Spleen (tissue), 13 donors: ENCODE measurements around the gene WDR74. TPM values are rescaled to one million over a fixed set of nuclear protein-coding genes. Genes with fewer than 3 reads are reported as not detected.

Source experiments
- DNase-seq: peaks from one replicate; pipeline ENCODE4 v3.0.0-alpha.2; 2020
- H3K27ac ChIP-seq, 8 donors: fragments of 200-600 bp; sonication (generic) in 7 of 8; 1 replicate in 4 of 8; 2 replicates in 4 of 8; pipeline versions ENCODE4 v1.5.0 to v1.8.0; 2016 to 2021; ENCODE audit warnings: inconsistent platforms in 4 of 8, mild to moderate bottlenecking in 4 of 8, moderate library complexity in 1 of 8
- H3K27me3 ChIP-seq, 7 donors: fragments of 200-600 bp; sonication (generic) in 6 of 7; replicated peaks in 1 of 7; 1 replicate in 4 of 7; 2 replicates in 3 of 7; pipeline versions ENCODE4 v1.5.0 to v1.8.0; 2016 to 2021; ENCODE audit warnings: inconsistent platforms in 3 of 7, mild to moderate bottlenecking in 1 of 7
- H3K36me3 ChIP-seq, 6 donors: fragments of 200-600 bp; sonication (generic) in 5 of 6; 1 replicate in 4 of 6; 2 replicates in 2 of 6; pipeline versions ENCODE4 v1.5.0 to v1.8.0; 2016 to 2021; ENCODE audit warnings: inconsistent platforms in 2 of 6
- H3K4me1 ChIP-seq, 6 donors: fragments of 200-600 bp; sonication (generic) in 5 of 6; 1 replicate in 3 of 6; 2 replicates in 3 of 6; pipeline versions ENCODE4 v1.5.0 to v1.8.0; 2016 to 2021; ENCODE audit warnings: inconsistent platforms in 3 of 6
- H3K4me3 ChIP-seq, 8 donors: fragments of 200-600 bp; sonication (generic) in 7 of 8; 1 replicate in 4 of 8; 2 replicates in 4 of 8; pipeline versions ENCODE4 v1.5.0 to v1.8.0; 2016 to 2021; ENCODE audit warnings: inconsistent platforms in 4 of 8, mild to moderate bottlenecking in 4 of 8, moderate library complexity in 2 of 8
- H3K9me3 ChIP-seq, 8 donors: fragments of 200-600 bp; sonication (generic) in 7 of 8; 1 replicate in 4 of 8; 2 replicates in 4 of 8; pipeline versions ENCODE4 v1.5.0 to v1.8.0; 2016 to 2021; ENCODE audit warnings: inconsistent platforms in 4 of 8
- POLR2A ChIP-seq, 3 donors: fragments of 450-650 bp; IDR thresholded peaks; one replicate each; pipeline ENCODE4 v1.5.1; 2017; ENCODE audit warnings: antibody characterized with exemption in 3 of 3, mild to moderate bottlenecking in 1 of 3
- POLR2AphosphoS5 ChIP-seq, 3 donors: sonication (generic); formaldehyde crosslinking; IDR thresholded peaks; one replicate each; pipeline ENCODE4 v1.5.1; 2017; ENCODE audit warnings: antibody characterized with exemption in 3 of 3
- WGBS, 5 donors: extraction: QIAGEN DNeasy Blood & Tissue Kit in 3 of 5; methylation state at CpG; one replicate each; pipeline versions ENCODE4 v1.1.5 to v1.1.7; 2013 to 2018; 5-methylcytosine and 5-hydroxymethylcytosine counted together
- intact Hi-C: fragments of 100-400 bp; cut with DNase I; formaldehyde crosslinking; loops from one replicate; pipeline ENCODE4 v1.15.0; 2023; ENCODE audit warnings: low total_unique reads
- long read RNA-seq, 2 donors: transcript quantifications; one replicate each; lab custom pipeline, GENCODE V29; 2026
- polyA plus RNA-seq, 3 donors: library from polyadenylated mRNA; stranded (reverse); fragments of 200-250 nt; gene quantifications; one replicate each; pipeline ENCODE4 v1.2.1, GENCODE V29; 2013
- total RNA-seq, 7 donors: library from RNA; depleted of rRNA in 3 of 7; stranded (reverse); fragments of >200 nt in 3 of 7; fragmentation: NEBNext Ultra II Directional in 4 of 7; extraction: Animal tissue kit (Norgen Biotek cat#: 25700) in 4 of 7; gene quantifications; one replicate each; pipeline versions ENCODE4 v1.1.0 to v1.2.1, GENCODE V29; 2016 to 2021
- TF ChIP-seq, protein P1 (sequence below), 11 experiments: fragments of 200-600 bp in 7 of 11; fragments of 450-650 bp in 4 of 11; sonication (generic) in 4 of 11; IDR thresholded peaks in 8 of 11; conservative IDR thresholded peaks in 3 of 11; 1 replicate in 7 of 11; 2 replicates in 4 of 11; pipeline versions ENCODE4 v1.4.0 to v1.8.0; 2016 to 2021; ENCODE audit warnings: antibody characterized with exemption in 11 of 11, inconsistent platforms in 4 of 11, mild to moderate bottlenecking in 1 of 11
- donor health status: healthy with polysubstance abuse.
- donor health status: DM: no; HTN: no; CAD: no; lungs with moderate emphysema.
- donor health status: DM: no; HTN: no; CAD: no.
- donor health status: Bipolar disorder and iron deficiency.
- donor health status: healthy.
- donor health status: DM: no; HTN: no; CAD: no.
- donor health status: DM: yes; HTN: yes; CAD: no.

The WDR74 gene
- 10 to 100 TPM; 29.0 to 62.2 (median 46.4) TPM for total RNA-seq
- polyA plus RNA-seq: 10 to 100 TPM; 56.0 to 66.2 (median 60.1) TPM
- long read RNA-seq, donor 1, transcript WDR74-201 (11 exons, 1,289 nt): major isoform, 6 of 11 reads
- long read RNA-seq, donor 1, partial matches to known transcripts: 0 of 11 reads
- long read RNA-seq, donor 1, other reads (novel, unspliced or antisense): 0 of 11 reads
- long read RNA-seq, donor 2, transcript WDR74-201 (11 exons, 1,289 nt): major isoform, 5 of 6 reads
- long read RNA-seq, donor 2, partial matches to known transcripts: 0 of 6 reads
- long read RNA-seq, donor 2, other reads (novel, unspliced or antisense): 0 of 6 reads

DNA sequence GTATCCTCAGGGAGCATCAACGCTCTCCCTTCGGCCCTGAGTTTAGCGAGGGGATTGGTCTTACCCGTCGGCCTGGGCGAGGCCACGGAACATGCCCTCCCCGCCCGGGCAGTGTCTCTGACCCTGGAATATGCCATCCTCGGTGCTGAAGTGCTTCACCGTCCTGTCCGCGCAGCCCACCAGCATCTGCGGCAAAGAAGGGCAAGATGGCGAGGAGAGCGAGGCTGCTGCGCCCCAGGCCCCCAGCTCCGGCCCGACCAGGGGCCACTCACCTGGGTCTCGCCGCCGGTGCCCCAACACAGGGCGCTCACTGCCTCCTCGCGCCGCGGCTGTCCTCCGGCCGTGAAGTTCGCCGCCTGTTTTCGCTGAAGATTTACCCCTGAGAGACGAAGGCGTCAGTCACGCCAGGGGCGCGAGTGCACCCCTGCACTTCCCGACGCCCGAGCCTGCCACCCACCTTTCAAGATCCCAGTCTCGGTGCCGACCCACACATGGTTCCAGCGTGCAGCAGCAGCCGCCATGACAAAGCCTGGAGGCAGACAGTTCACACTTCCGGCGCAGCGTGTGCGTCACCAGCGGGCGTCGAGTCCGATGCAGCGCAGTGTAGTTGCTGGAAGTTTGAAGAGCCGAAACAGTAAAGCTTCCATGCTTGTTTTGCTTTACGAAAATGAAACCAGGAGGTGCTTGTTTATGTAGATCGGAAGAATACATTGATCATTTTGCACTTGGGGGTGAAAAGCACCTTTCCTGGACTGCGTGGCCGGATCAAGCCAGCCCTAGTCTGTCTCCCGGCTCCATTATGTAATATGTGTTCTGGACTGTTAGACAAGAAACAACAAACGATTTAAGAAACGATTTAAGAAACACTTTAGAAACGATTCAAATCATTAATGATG is at the start of gene WDR74:
Gene WDR74 (minus strand): TSS at position 541 of the 896 bp plus-strand sequence. CDS start 20 bp downstream, at position 521.
- Histone ChIP-seq H3K27me3 (no peaks in the 10 kb centered on the region), H3K27ac (peak within 1 kb of the TSS; percentile 97 to 100 (median 98)), H3K9me3 (no peaks in the 10 kb centered on the region), H3K36me3 (peaks cover 0 to 37% (median 21%) of the 10 kb centered on the region in 6 donors), H3K4me3 (peak within 1 kb of the TSS; percentile 76 to 99 (median 94)), H3K4me1 (peaks cover 17 to 73% (median 48%) of the 10 kb centered on the region in 6 donors)
- DNase-seq: peak; percentile 100
- intact Hi-C loops: no loop called here
- 0 to 1% (median 0%) methylated on average over 31 to 62 of the region's 62 CpGs for WGBS, 5 donors
- TF ChIP-seq, protein P1, sequence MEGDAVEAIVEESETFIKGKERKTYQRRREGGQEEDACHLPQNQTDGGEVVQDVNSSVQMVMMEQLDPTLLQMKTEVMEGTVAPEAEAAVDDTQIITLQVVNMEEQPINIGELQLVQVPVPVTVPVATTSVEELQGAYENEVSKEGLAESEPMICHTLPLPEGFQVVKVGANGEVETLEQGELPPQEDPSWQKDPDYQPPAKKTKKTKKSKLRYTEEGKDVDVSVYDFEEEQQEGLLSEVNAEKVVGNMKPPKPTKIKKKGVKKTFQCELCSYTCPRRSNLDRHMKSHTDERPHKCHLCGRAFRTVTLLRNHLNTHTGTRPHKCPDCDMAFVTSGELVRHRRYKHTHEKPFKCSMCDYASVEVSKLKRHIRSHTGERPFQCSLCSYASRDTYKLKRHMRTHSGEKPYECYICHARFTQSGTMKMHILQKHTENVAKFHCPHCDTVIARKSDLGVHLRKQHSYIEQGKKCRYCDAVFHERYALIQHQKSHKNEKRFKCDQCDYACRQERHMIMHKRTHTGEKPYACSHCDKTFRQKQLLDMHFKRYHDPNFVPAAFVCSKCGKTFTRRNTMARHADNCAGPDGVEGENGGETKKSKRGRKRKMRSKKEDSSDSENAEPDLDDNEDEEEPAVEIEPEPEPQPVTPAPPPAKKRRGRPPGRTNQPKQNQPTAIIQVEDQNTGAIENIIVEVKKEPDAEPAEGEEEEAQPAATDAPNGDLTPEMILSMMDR (IDR thresholded peaks at IDR 0.05 in 8 of 11, conservative IDR thresholded peaks at IDR 0.05 in 3 of 11): peak in 3 of 11 experiments; percentile 18 to 28 (median 19)
- TF ChIP-seq POLR2A (IDR thresholded peaks at IDR 0.05) (peak; percentile 51 to 92 (median 77)), POLR2AphosphoS5 (IDR thresholded peaks at IDR 0.05) (peak; percentile 98 to 99 (median 99))

DNA sequence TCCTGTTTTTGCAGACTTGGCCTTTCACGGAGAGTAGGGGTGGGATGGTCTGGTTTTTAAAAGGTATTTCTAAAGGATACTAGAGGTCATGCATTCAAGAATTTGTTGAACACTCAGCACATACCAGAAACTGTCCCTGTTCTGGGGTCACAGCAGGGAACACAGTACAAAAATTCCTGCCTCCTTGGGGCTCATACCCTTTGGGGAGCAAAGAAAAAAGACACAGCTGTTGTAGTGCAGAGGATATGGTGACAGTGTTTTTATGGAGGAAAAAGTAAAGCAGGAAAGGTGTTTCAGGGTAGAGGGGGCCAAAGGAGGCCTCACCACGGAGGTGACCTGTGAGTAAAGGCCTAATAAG is 49.7 kb upstream of the WDR74 start:
- TF ChIP-seq POLR2AphosphoS5 (IDR thresholded peaks at IDR 0.05): no peak
- intact Hi-C loops: no loop called here
- no peak for DNase-seq
- H3K9me3 ChIP-seq: no peaks in the 10 kb centered on the region
- no peak overlapping the region for H3K4me3 ChIP-seq
- peak overlapping the region in 6 of 8 donors; percentile 15 to 63 (median 52) for H3K27ac ChIP-seq
- peaks cover 3 to 68% (median 28%) of the 10 kb centered on the region in 6 donors for H3K4me1 ChIP-seq
- peaks cover 15 to 61% (median 57%) of the 10 kb centered on the region in 6 donors for H3K36me3 ChIP-seq
- no peaks in the 10 kb centered on the region for H3K27me3 ChIP-seq
- 67 to 74% (median 74%) methylated on average over 2 of the region's 2 CpGs for WGBS, 5 donors

DNA sequence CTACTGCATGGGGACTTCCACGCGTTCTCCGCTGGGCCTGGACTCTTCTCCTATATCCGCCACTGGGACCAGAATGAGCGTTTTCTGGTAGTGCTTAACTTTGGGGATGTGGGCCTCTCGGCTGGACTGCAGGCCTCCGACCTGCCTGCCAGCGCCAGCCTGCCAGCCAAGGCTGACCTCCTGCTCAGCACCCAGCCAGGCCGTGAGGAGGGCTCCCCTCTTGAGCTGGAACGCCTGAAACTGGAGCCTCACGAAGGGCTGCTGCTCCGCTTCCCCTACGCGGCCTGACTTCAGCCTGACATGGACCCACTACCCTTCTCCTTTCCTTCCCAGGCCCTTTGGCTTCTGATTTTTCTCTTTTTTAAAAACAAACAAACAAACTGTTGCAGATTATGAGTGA is 49.0 kb upstream of the WDR74 start:
- WGBS, 5 donors: 91 to 94% (median 93%) methylated on average over 12 to 14 of the region's 14 CpGs
- Histone ChIP-seq H3K9me3 (no peaks in the 10 kb centered on the region), H3K4me1 (peaks cover 10 to 75% (median 35%) of the 10 kb centered on the region in 6 donors), H3K4me3 (no peak overlapping the region), H3K27ac (peak overlapping the region in 3 of 8 donors; percentile 50 to 63 (median 55)), H3K36me3 (peaks cover 15 to 68% (median 64%) of the 10 kb centered on the region in 6 donors), H3K27me3 (no peaks in the 10 kb centered on the region)
- intact Hi-C loops: no loop called here
- TF ChIP-seq, protein P1 (IDR thresholded peaks at IDR 0.05 in 8 of 11, conservative IDR thresholded peaks at IDR 0.05 in 3 of 11): no peak
- TF ChIP-seq POLR2A (IDR thresholded peaks at IDR 0.05): no peak
- peak in 1 of 3 donors; percentile 31 for TF ChIP-seq POLR2AphosphoS5 (IDR thresholded peaks at IDR 0.05)
- no peak for DNase-seq

DNA sequence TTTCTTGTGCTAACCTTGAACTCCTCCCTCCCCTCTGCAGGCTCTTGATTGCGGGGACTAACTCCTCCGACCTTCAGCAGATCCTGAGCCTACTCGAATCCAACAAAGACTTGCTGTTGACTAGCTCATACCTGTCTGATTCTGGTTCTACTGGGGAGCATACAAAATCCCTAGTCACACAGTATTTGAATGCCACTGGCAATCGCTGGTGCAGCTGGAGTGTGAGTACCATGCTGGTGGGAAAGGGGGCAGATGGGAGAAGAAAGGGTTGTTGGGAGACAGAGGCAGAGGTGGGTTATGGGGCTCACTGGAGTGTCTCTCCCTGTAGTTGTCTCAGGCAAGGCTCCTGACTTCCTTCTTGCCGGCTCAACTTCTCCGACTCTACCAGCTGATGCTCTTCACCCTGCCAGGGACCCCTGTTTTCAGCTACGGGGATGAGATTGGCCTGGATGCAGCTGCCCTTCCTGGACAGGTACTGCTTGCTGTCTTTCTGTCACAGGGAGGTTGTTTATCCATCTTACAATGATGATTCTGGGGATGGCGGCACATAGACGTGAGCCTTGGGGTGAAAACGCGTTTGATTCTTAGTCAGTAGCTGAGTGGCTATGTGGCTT is 45.9 kb upstream of the WDR74 start:
- Histone ChIP-seq H3K27ac (no peak overlapping the region), H3K36me3 (peaks cover 15 to 80% (median 74%) of the 10 kb centered on the region in 6 donors), H3K27me3 (no peaks in the 10 kb centered on the region), H3K4me1 (peaks cover 21 to 88% (median 50%) of the 10 kb centered on the region in 6 donors), H3K9me3 (no peaks in the 10 kb centered on the region), H3K4me3 (no peak overlapping the region)
- DNase-seq: no peak
- WGBS, 5 donors: 88 to 93% (median 91%) methylated on average over 11 of the region's 11 CpGs
- intact Hi-C loops: no loop called here
- TF ChIP-seq, protein P1 (IDR thresholded peaks at IDR 0.05 in 8 of 11, conservative IDR thresholded peaks at IDR 0.05 in 3 of 11): no peak
- TF ChIP-seq POLR2A (IDR thresholded peaks at IDR 0.05) (no peak), POLR2AphosphoS5 (IDR thresholded peaks at IDR 0.05) (no peak)
